ENCODE results near the gene NELFCD. TPM values are rescaled to one million over a fixed set of nuclear protein-coding genes. Genes with fewer than 3 reads are reported as not detected.
A peak's percentile ranks its signal among the peaks of the same experiment; 100 is the strongest.

Gene NELFCD
- total and polyA plus RNA-seq, 2 donors (not counting 1 experiment from before 2014, with no cell fraction given): 80.2 to 107 TPM

DNA sequence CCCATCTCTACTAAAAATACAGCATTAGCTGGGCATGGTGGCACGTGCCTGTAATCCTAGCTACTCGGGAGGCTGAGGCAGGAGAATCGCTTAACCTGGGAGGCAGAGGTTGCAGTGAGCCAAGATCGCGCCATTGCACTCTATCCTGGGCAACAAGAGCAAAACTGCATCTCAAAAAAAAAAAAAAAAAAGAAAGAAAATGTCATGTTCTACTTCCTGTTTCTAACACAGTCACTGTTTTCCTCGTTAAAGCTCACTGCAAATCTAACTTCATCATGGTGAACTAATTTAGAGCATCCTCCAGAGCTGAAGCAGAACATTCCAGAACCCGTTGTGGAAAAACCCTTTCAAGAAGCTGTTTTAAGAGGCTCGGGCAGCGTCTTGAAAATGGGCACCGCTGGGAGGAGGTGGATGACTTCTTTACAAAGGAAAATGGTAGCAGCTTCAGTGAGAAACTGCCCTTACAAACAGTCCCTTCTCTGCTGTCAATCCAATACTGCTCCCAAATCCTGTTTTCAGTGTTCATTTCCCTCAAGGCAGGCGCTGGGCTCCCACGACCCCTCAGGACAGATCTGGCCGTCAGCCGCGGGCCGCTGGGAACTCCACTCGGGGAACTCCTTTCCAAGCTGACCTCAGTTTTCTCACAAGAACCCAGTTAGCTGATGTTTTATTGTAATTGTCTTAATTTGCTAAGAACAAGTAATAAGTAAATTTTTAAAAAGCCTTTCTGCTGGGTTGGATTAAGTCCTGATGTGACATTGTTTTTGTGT is 13.5 kb downstream of the NELFCD start:
- Mint-ChIP-seq H3K27ac (peak overlapping the region; percentile 68), H3K9me3 (ENCODE audit: insufficient read depth) (no peaks in the 10 kb centered on the region), H3K4me1 (peaks cover 43% of the 10 kb centered on the region), H3K4me3 (no peak overlapping the region), H3K27me3 (no peaks in the 10 kb centered on the region)
- DNase-seq (no peak), ATAC-seq (ENCODE audit: low read depth) (peak; percentile 34)
- intact Hi-C loops (cut with micrococcal nuclease): no loop called here
- ChIA-PET CTCF (interaction anchor here (1.0 to 1.6 kb wide), 4 partner anchors 10 to 227 kb away, joined by 3 to 5 read pairs (median 3); no protein-coding TSS in a partner anchor), POLR2A (interaction anchor here (0.5 to 1.4 kb wide), 8 partner anchors 13 to 1377 kb away, joined by 3 to 9 read pairs (median 4); partner anchors contain the start of gene ATP5F1E)
- H3K9me3 ChIP-seq (ENCODE audit: control extremely low read depth in 1 of 3, control insufficient read depth in 2 of 3, insufficient read depth in 1 of 3, low read length in 2 of 3): no peaks in the 10 kb centered on the region
- H3K9ac ChIP-seq (ENCODE audit: low read length): no peak overlapping the region
- TF ChIP-seq, protein P1, sequence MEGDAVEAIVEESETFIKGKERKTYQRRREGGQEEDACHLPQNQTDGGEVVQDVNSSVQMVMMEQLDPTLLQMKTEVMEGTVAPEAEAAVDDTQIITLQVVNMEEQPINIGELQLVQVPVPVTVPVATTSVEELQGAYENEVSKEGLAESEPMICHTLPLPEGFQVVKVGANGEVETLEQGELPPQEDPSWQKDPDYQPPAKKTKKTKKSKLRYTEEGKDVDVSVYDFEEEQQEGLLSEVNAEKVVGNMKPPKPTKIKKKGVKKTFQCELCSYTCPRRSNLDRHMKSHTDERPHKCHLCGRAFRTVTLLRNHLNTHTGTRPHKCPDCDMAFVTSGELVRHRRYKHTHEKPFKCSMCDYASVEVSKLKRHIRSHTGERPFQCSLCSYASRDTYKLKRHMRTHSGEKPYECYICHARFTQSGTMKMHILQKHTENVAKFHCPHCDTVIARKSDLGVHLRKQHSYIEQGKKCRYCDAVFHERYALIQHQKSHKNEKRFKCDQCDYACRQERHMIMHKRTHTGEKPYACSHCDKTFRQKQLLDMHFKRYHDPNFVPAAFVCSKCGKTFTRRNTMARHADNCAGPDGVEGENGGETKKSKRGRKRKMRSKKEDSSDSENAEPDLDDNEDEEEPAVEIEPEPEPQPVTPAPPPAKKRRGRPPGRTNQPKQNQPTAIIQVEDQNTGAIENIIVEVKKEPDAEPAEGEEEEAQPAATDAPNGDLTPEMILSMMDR (IDR thresholded peaks at IDR 0.05): no peak
- no peak for TF ChIP-seq EZH2 (IDR thresholded peaks at IDR 0.05; ENCODE audit: borderline replicate concordance, insufficient read depth, low read depth, low read length, poor library complexity, severe bottlenecking)
- peaks cover 34% of the 10 kb centered on the region for H4K20me1 ChIP-seq (ENCODE audit: control insufficient read depth, insufficient read depth, low read length, poor library complexity, severe bottlenecking)
- H3K36me3 ChIP-seq (replicated peaks in 1 of 2; ENCODE audit: control extremely low read depth in 1 of 2, control insufficient read depth in 1 of 2, extremely low read depth in 1 of 2, insufficient read depth in 2 of 2, low read length in 1 of 2): peaks cover 5 to 96% of the 10 kb centered on the region in 2 experiments
- peaks cover 17 to 30% of the 10 kb centered on the region in 2 donors for H3K4me1 ChIP-seq (ENCODE audit: control insufficient read depth in 2 of 2, insufficient read depth in 2 of 2, low read length in 2 of 2)
- H3K4me2 ChIP-seq (replicated peaks; ENCODE audit: low read depth, low read length, poor library complexity, severe bottlenecking): no peak overlapping the region
- no peak overlapping the region for H2AFZ ChIP-seq (ENCODE audit: insufficient read depth, low read depth, low read length, poor library complexity, severe bottlenecking)
- no peak overlapping the region for H3K4me3 ChIP-seq (ENCODE audit: control extremely low read depth in 1 of 5, extremely low read depth in 1 of 5, insufficient read depth in 1 of 5, low read depth in 2 of 5, low read length in 4 of 5)
- 93% methylated on average over 7 of the region's 17 CpGs for WGBS (ENCODE audit: insufficient coverage)
- H3K27ac ChIP-seq (ENCODE audit: low read length in 2 of 2): peak overlapping the region; percentile 22 to 51
- H3K27me3 ChIP-seq (replicated peaks in 1 of 4; ENCODE audit: control extremely low read depth in 1 of 4, control insufficient read depth in 3 of 4, insufficient read depth in 4 of 4, low read length in 3 of 4): no peaks in the 10 kb centered on the region
- H3K79me2 ChIP-seq (ENCODE audit: control insufficient read depth, insufficient read depth, low read length): peaks cover 19% of the 10 kb centered on the region
